Naive thymus-derived CD8-positive, alpha-beta T cell (primary cell): ENCODE results near the gene OR6C2. TPM values are rescaled to one million over a fixed set of nuclear protein-coding genes. Genes with fewer than 3 reads are reported as not detected.
"Not testable (repeated sequence)": the region's sequence is repeated elsewhere in the genome, so short reads cannot be mapped to it uniquely, and the experiment has no call there.

Experiments
- ATAC-seq, 2 donors: fragments of 150-1000 bp; cut with Tn5 transposase in 1 of 2; sonication (Bioruptor Pico), chemical (Tn5 transposase) in 1 of 2; 1 replicate in 1 of 2; 2 replicates in 1 of 2; pipeline ENCODE4 v1.10.0; 2021; ENCODE audit warnings: mild to moderate bottlenecking in 2 of 2, moderate library complexity in 2 of 2
- POLR2A ChIA-PET: fragments of 350-600 bp; sonication (Branson Sonifier 250); formaldehyde crosslinking; loops from one replicate; lab custom pipeline; 2021; ENCODE audit warnings: antibody characterized with exemption; lab: Charles Lee
- DNase-seq, 10 donors: peaks; one replicate each; pipeline versions ENCODE4 v3.0.0 to v3.0.0-alpha.2; 2020 to 2022
- H3K27ac Mint-ChIP-seq, 10 donors: one replicate each; pipeline ENCODE4 v1.8.0; 2020 to 2022; ENCODE audit warnings: mild to moderate bottlenecking in 10 of 10, mixed read lengths in 10 of 10, moderate library complexity in 4 of 10, inconsistent platforms in 1 of 10
- H3K27me3 Mint-ChIP-seq, 5 donors: one replicate each; pipeline ENCODE4 v1.8.0; 2021 to 2022; ENCODE audit warnings: mixed read lengths in 5 of 5
- H3K36me3 Mint-ChIP-seq, 3 donors: one replicate each; pipeline ENCODE4 v1.8.0; 2020 to 2022; ENCODE audit warnings: mixed read lengths in 3 of 3, mild to moderate bottlenecking in 2 of 3, inconsistent platforms in 1 of 3
- H3K4me1 Mint-ChIP-seq, 4 donors: one replicate each; pipeline ENCODE4 v1.8.0; 2021 to 2022; ENCODE audit warnings: mixed read lengths in 4 of 4
- H3K4me3 Mint-ChIP-seq, 10 donors: one replicate each; pipeline ENCODE4 v1.8.0; 2020 to 2022; ENCODE audit warnings: mild to moderate bottlenecking in 10 of 10, mixed read lengths in 10 of 10, moderate library complexity in 6 of 10, inconsistent platforms in 1 of 10
- H3K9me3 Mint-ChIP-seq, 9 donors: one replicate each; pipeline ENCODE4 v1.8.0; 2020 to 2022; ENCODE audit warnings: mixed read lengths in 9 of 9, mild to moderate bottlenecking in 3 of 9, inconsistent platforms in 1 of 9, moderate library complexity in 1 of 9
- polyA plus RNA-seq, 3 donors: library from polyadenylated mRNA; unstranded; fragments of 300-500 nt; fragmentation: Illumina TruSeq; gene quantifications; one replicate each; pipeline ENCODE4 v1.2.3, GENCODE V29; 2021
- total RNA-seq, 8 experiments: library from RNA in 2 of 8; stranded (reverse) in 2 of 8; gene quantifications; one replicate each; pipeline ENCODE4 v1.2.3 and lab custom pipeline; 2021 to 2026

OR6C2 gene
- not detected for total RNA-seq
- polyA plus RNA-seq = not detected
- total RNA-seq (lab: John Stamatoyannopoulos, UW) = 0 reads per million in 6 experiments

- Mint-ChIP-seq H3K27ac (no peak within 1 kb of the TSS), H3K9me3 (peaks cover 11 to 37% (median 22%) of the 10 kb centered on the region in 9 donors), H3K4me3 (no peak within 1 kb of the TSS), H3K36me3 (peaks cover 0 to 26% (median 0%) of the 10 kb centered on the region in 3 donors), H3K4me1 (no peaks in the 10 kb centered on the region), H3K27me3 (peaks cover 2 to 18% (median 13%) of the 10 kb centered on the region in 5 donors)
- POLR2A ChIA-PET = no interaction called here
- DNase-seq (no peak), ATAC-seq (no peak)
Observed at GRCh38 chr12:55443776-55444175, at the start of gene OR6C2. Gene OR6C2, plus strand, starts transcription at chr12:55444076. Its CDS starts 8,138 bp downstream, at chr12:55452214.

GRCh38 chr12:55396326-55396725 lies 47.5 kb upstream of the OR6C2 start:
- DNase-seq (no peak), ATAC-seq (no peak)
- Mint-ChIP-seq H3K4me3 (no peak overlapping the region), H3K27me3 (peaks cover 3 to 33% (median 16%) of the 10 kb centered on the region in 5 donors), H3K4me1 (no peaks in the 10 kb centered on the region), H3K36me3 (no peaks in the 10 kb centered on the region), H3K27ac (no peak overlapping the region), H3K9me3 (no peaks in the 10 kb centered on the region)
- POLR2A ChIA-PET = no interaction called here

- Mint-ChIP-seq H3K27me3 (peaks cover 7 to 38% (median 12%) of the 10 kb centered on the region in 5 donors), H3K36me3 (no peaks in the 10 kb centered on the region), H3K4me3 (no peak within 1 kb of the TSS), H3K9me3 (peaks cover 0 to 4% (median 0%) of the 10 kb centered on the region in 9 donors), H3K4me1 (no peaks in the 10 kb centered on the region), H3K27ac (no peak within 1 kb of the TSS)
- ATAC-seq (no peak), DNase-seq (no peak)
- POLR2A ChIA-PET = no interaction called here
Observed at GRCh38 chr12:55400229-55400628, 43.6 kb upstream of the OR6C2 start, which contains the start of gene OR6C65. Gene OR6C65, plus strand, starts transcription at chr12:55400529. Its CDS starts 0 bp downstream, at chr12:55400529.

- H3K4me3 Mint-ChIP-seq = no peak overlapping the region
- no peak for DNase-seq
- H3K4me1 Mint-ChIP-seq = no peaks in the 10 kb centered on the region
- peaks cover 0 to 13% (median 2%) of the 10 kb centered on the region in 9 donors for H3K9me3 Mint-ChIP-seq
- H3K27me3 Mint-ChIP-seq = peaks cover 4 to 21% (median 16%) of the 10 kb centered on the region in 5 donors
- H3K36me3 Mint-ChIP-seq = peaks cover 0 to 6% (median 3%) of the 10 kb centered on the region in 3 donors
- H3K27ac Mint-ChIP-seq = no peak overlapping the region
- POLR2A ChIA-PET = no interaction called here
- ATAC-seq = no peak
Observed at GRCh38 chr12:55407866-55408265, 36.0 kb upstream of the OR6C2 start.

- DNase-seq, POLR2A ChIA-PET, H3K27ac Mint-ChIP-seq, H3K4me1 Mint-ChIP-seq, ATAC-seq, H3K36me3 Mint-ChIP-seq, H3K4me3 Mint-ChIP-seq: not testable (repeated sequence)
- H3K27me3 Mint-ChIP-seq = peaks cover 6 to 26% (median 12%) of the 10 kb centered on the region in 5 donors
- H3K9me3 Mint-ChIP-seq = peaks cover 0 to 13% (median 2%) of the 10 kb centered on the region in 9 donors
Observed at GRCh38 chr12:55409133-55409532, 34.7 kb upstream of the OR6C2 start.

- H3K4me1 Mint-ChIP-seq, POLR2A ChIA-PET, H3K4me3 Mint-ChIP-seq, H3K36me3 Mint-ChIP-seq, DNase-seq, ATAC-seq, H3K27ac Mint-ChIP-seq: not testable (repeated sequence)
- Mint-ChIP-seq H3K9me3 (peaks cover 0 to 13% (median 2%) of the 10 kb centered on the region in 9 donors), H3K27me3 (peaks cover 24 to 52% (median 25%) of the 10 kb centered on the region in 5 donors)
Observed at GRCh38 chr12:55412138-55412537, 31.7 kb upstream of the OR6C2 start.

- H3K4me3 Mint-ChIP-seq = peak overlapping the region in 1 of 10 donors; percentile 19
- H3K36me3 Mint-ChIP-seq, H3K27ac Mint-ChIP-seq, DNase-seq, POLR2A ChIA-PET, ATAC-seq, H3K9me3 Mint-ChIP-seq, H3K4me1 Mint-ChIP-seq: not testable (repeated sequence)
- H3K27me3 Mint-ChIP-seq = peaks cover 26 to 57% (median 35%) of the 10 kb centered on the region in 5 donors
Observed at GRCh38 chr12:55413498-55414388, 30.1 kb upstream of the OR6C2 start.

GRCh38 chr12:55414396-55414823 lies 29.5 kb upstream of the OR6C2 start:
- POLR2A ChIA-PET, H3K4me1 Mint-ChIP-seq, H3K27ac Mint-ChIP-seq, DNase-seq, ATAC-seq, H3K36me3 Mint-ChIP-seq, H3K9me3 Mint-ChIP-seq: not testable (repeated sequence)
- peak overlapping the region in 1 of 10 donors; percentile 19 for H3K4me3 Mint-ChIP-seq
- peaks cover 32 to 61% (median 38%) of the 10 kb centered on the region in 5 donors for H3K27me3 Mint-ChIP-seq

GRCh38 chr12:55414889-55415288 lies 29.0 kb upstream of the OR6C2 start:
- H3K4me3 Mint-ChIP-seq = peak overlapping the region in 7 of 10 donors; percentile 6 to 57 (median 32)
- ATAC-seq = peak; percentile 70 to 93
- DNase-seq, H3K36me3 Mint-ChIP-seq, POLR2A ChIA-PET, H3K4me1 Mint-ChIP-seq, H3K9me3 Mint-ChIP-seq: not testable (repeated sequence)
- H3K27ac Mint-ChIP-seq = peak overlapping the region in 1 of 10 donors; percentile 58
- peaks cover 32 to 66% (median 42%) of the 10 kb centered on the region in 5 donors for H3K27me3 Mint-ChIP-seq

GRCh38 chr12:55416961-55417360 lies 26.9 kb upstream of the OR6C2 start:
- Mint-ChIP-seq H3K4me1 (peaks cover 1 to 7% (median 3%) of the 10 kb centered on the region in 4 donors), H3K36me3 (peaks cover 0 to 5% (median 0%) of the 10 kb centered on the region in 3 donors), H3K27ac (no peak overlapping the region), H3K4me3 (no peak overlapping the region), H3K27me3 (peaks cover 34 to 69% (median 48%) of the 10 kb centered on the region in 5 donors), H3K9me3 (peaks cover 0 to 4% (median 0%) of the 10 kb centered on the region in 9 donors)
- ATAC-seq (no peak), DNase-seq (no peak)
- POLR2A ChIA-PET = no interaction called here

- Mint-ChIP-seq H3K27ac (no peak overlapping the region), H3K9me3 (peaks cover 0 to 4% (median 0%) of the 10 kb centered on the region in 9 donors), H3K4me1 (peaks cover 0 to 3% (median 0%) of the 10 kb centered on the region in 4 donors), H3K4me3 (no peak overlapping the region), H3K27me3 (peaks cover 33 to 47% (median 43%) of the 10 kb centered on the region in 5 donors), H3K36me3 (peaks cover 0 to 5% (median 0%) of the 10 kb centered on the region in 3 donors)
- DNase-seq (no peak), ATAC-seq (no peak)
- POLR2A ChIA-PET = no interaction called here
Observed at GRCh38 chr12:55420307-55420962, 23.4 kb upstream of the OR6C2 start.

- Mint-ChIP-seq H3K36me3 (peaks cover 0 to 2% (median 0%) of the 10 kb centered on the region in 3 donors), H3K4me1 (no peaks in the 10 kb centered on the region), H3K4me3 (no peak within 1 kb of the TSS), H3K9me3 (peaks cover 0 to 2% (median 0%) of the 10 kb centered on the region in 9 donors), H3K27me3 (peaks cover 10 to 35% (median 16%) of the 10 kb centered on the region in 5 donors), H3K27ac (no peak within 1 kb of the TSS)
- POLR2A ChIA-PET = no interaction called here
- DNase-seq = no peak
- ATAC-seq = no peak
Observed at GRCh38 chr12:55425954-55426353, 17.9 kb upstream of the OR6C2 start, which contains the start of gene OR6C76. Gene OR6C76, plus strand, starts transcription at chr12:55426254. Its CDS starts 0 bp downstream, at chr12:55426254.
